Heart right ventricle (tissue), 16 donors: Measurements from ENCODE around the gene PLPP1. TPM values are rescaled to one million over a fixed set of nuclear protein-coding genes. Genes with fewer than 3 reads are reported as not detected.

Experiments
- ATAC-seq, 8 donors: fragments of 200-7000 bp; cut with Tn5 transposase; one replicate each; pipeline ENCODE4 v1.9.1; 2020; ENCODE audit warnings: mild to moderate bottlenecking in 8 of 8, moderate library complexity in 8 of 8, moderate number of reproducible peaks in 1 of 8
- DNase-seq, 2 donors: peaks; one replicate each; pipeline ENCODE4 v3.0.0-alpha.2; 2020
- H3K27ac ChIP-seq, 10 donors: fragments of 200-600 bp; sonication (generic) in 2 of 10; one replicate each; pipeline versions ENCODE4 v1.5.0 to v1.8.0; 2020 to 2022; ENCODE audit warnings: mild to moderate bottlenecking in 3 of 10
- H3K27me3 ChIP-seq, 7 donors: fragments of 200-600 bp; one replicate each; pipeline ENCODE4 v1.8.0; 2021 to 2022; ENCODE audit warnings: mild to moderate bottlenecking in 2 of 7
- H3K36me3 ChIP-seq, 9 donors: fragments of 200-600 bp; sonication (generic) in 1 of 9; one replicate each; pipeline versions ENCODE4 v1.5.0 to v1.8.0; 2020 to 2022; ENCODE audit warnings: mild to moderate bottlenecking in 2 of 9
- H3K4me1 ChIP-seq, 9 donors: fragments of 200-600 bp; sonication (generic) in 1 of 9; one replicate each; pipeline versions ENCODE4 v1.5.0 to v1.8.0; 2020 to 2022; ENCODE audit warnings: mild to moderate bottlenecking in 4 of 9
- H3K4me3 ChIP-seq, 10 donors: fragments of 200-600 bp; sonication (generic) in 2 of 10; one replicate each; pipeline versions ENCODE4 v1.5.0 to v1.8.0; 2020 to 2022; ENCODE audit warnings: mild to moderate bottlenecking in 7 of 10, moderate library complexity in 2 of 10
- H3K9me3 ChIP-seq, 11 donors: fragments of 200-600 bp in 10 of 11; sonication (generic) in 2 of 11; one replicate each; pipeline versions ENCODE4 v1.5.0 to v1.8.0; 2013 to 2022; ENCODE audit warnings: mild to moderate bottlenecking in 2 of 11, control low read depth in 1 of 11, moderate library complexity in 1 of 11
- CTCF ChIP-seq, 9 donors: fragments of 200-600 bp; sonication (generic) in 2 of 9; IDR thresholded peaks; one replicate each; pipeline versions ENCODE4 v1.5.0 to v1.8.0; 2021 to 2022; ENCODE audit warnings: antibody characterized with exemption in 9 of 9, mild to moderate bottlenecking in 5 of 9, moderate library complexity in 1 of 9
- WGBS, 2 donors: extraction: QIAGEN DNeasy Blood & Tissue Kit; methylation state at CpG; one replicate each; pipeline ENCODE4 v1.1.7; 2013; ENCODE audit warnings: inconsistent platforms in 1 of 2; 5-methylcytosine and 5-hydroxymethylcytosine counted together
- intact Hi-C, 10 donors: fragments of 100-400 bp; cut with DNase I; formaldehyde crosslinking; loops; one replicate each; pipeline versions ENCODE4 v1.11.1 to v1.14.2; 2022
- polyA plus RNA-seq, 2 donors: library from polyadenylated mRNA; stranded (reverse); fragments of 200-250 nt; gene quantifications; one replicate each; pipeline ENCODE4 v1.2.3, GENCODE V29; 2013
- total RNA-seq, 10 donors: library from RNA; stranded (reverse); fragmentation: NEBNext Ultra II Directional in 3 of 10; extraction: Animal tissue kit (Norgen Biotek cat#: 25700) in 3 of 10; gene quantifications; one replicate each; pipeline versions ENCODE4 v1.2.1 to v1.2.4, GENCODE V29; 2021 to 2023
- donor health status: Arrhythmogenic right ventricular cardiomyopathy.
- donor health status: ischemic (EF 13 %, LVEDD 7.1; RV severe dilation, severe dysfunction).
- donor health status: healthy with polysubstance abuse.
- donor health status: DM: no; HTN: yes; CAD: no.
- donor health status: DM: no; HTN: no; CAD: no.
- donor health status: ischemic (EF 25% LVEDD 6.9; RV normal size, moderate dysfunction).
- donor health status: ischemic (EF 25% LVEDD 5.7; RV mildly dilated, moderate dysfunction).
- donor health status: healthy.
- donor health status: DM: yes; HTN: yes; CAD: no.
- donor health status: Ischemic cardiomyopathy.
- donor health status: ischemic (EF 35%, LVEDD 5.7; RV mildly dilated, moderate dysfunction).
- donor health status: nonischemic (EF 11% LVEDD 7.7; RV severe dilation, severe dysfunction).
- donor health status: DM: yes; HTN: yes; CAD: no.
- donor health status: PGD.
- donor health status: ischemic (EF 29% LVEDD 5.4; RV normal size, mild dysfunction).
- donor health status: nonischemic (EF 23%, LVEDD 6.1; RV moderate dilation, normal function).

The PLPP1 gene
- total and polyA plus RNA-seq, 12 donors = 58.7 to 111 (median 77.4) TPM

DNA sequence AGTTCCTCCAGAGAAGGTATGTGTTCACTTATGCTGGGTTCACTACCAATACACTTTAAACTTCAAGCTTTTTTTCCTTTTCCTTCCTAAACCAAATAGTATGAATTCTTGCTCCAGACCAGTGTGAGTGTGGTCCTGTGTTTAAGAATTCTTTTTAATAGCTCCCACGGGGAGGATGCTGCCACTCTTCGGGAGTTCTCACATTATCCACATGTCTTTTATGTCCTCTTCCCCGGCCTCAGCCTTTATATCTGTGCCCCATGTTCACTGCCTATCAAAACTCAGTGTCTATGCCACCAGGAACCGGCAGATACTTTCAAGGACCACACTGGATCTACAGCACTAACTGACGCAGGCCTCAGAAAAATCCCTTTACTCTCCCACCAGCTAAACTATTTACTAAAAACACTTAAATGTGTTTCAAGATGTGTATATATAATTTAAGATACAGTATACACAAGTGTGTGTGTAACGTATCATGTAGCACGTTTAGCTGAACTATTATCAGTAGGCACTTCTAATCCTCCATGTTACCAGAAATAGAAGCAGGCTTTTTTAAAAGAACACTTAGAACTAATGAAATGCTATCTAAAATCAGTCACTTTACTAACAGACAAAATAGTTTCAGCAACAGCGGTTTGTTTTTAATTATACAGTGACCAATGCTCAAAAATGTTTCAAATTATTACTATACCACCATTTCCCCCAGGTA, 88.0 kb downstream of the PLPP1 start:
- intact Hi-C loops = no loop called here
- H3K4me1 ChIP-seq = peaks cover 3 to 73% (median 38%) of the 10 kb centered on the region in 9 donors
- H3K36me3 ChIP-seq = peaks cover 0 to 14% (median 0%) of the 10 kb centered on the region in 9 donors
- 32 to 49% methylated on average over 8 of the region's 8 CpGs for WGBS, 2 donors
- H3K27ac ChIP-seq = peak overlapping the region; percentile 3 to 75 (median 58)
- H3K9me3 ChIP-seq = no peaks in the 10 kb centered on the region
- H3K4me3 ChIP-seq = no peak overlapping the region
- ATAC-seq = peak in 6 of 8 donors; percentile 29 to 73 (median 47)
- DNase-seq = no peak
- TF ChIP-seq CTCF (IDR thresholded peaks at IDR 0.05) = no peak
- no peaks in the 10 kb centered on the region for H3K27me3 ChIP-seq

GRCh38 chr5:55445791-55446190, 89.0 kb downstream of the PLPP1 start:
- no peak for DNase-seq
- H3K27me3 ChIP-seq = no peaks in the 10 kb centered on the region
- TF ChIP-seq CTCF (IDR thresholded peaks at IDR 0.05) = no peak
- no peaks in the 10 kb centered on the region for H3K9me3 ChIP-seq
- intact Hi-C loops = no loop called here
- no peak overlapping the region for H3K4me3 ChIP-seq
- peak overlapping the region in 2 of 10 donors; percentile 71 to 75 for H3K27ac ChIP-seq
- no peak for ATAC-seq
- H3K4me1 ChIP-seq = peaks cover 5 to 83% (median 46%) of the 10 kb centered on the region in 9 donors
- WGBS, 2 donors = 87 to 94% methylated on average over 3 of the region's 3 CpGs
- peaks cover 0 to 21% (median 4%) of the 10 kb centered on the region in 9 donors for H3K36me3 ChIP-seq

DNA sequence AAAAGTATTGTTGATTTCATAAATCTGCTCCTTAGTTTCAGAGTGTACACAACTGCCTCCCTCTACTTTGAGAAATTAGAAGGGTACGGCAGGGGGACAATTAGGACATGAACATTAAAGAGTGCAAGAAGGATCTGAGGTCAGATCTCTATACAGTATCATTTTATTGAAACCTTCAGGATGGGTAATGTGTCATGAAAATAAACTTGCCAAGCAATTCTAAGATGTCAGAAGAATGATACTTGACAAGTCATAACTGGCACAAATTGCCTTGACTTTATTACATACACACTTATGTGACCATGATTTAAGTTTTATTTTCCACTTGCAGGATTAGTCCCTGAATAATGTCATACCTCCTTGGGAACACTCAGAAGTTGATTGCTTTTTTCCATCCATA, 92.8 kb downstream of the PLPP1 start:
- intact Hi-C loops = no loop called here
- H3K9me3 ChIP-seq = no peaks in the 10 kb centered on the region
- TF ChIP-seq CTCF (IDR thresholded peaks at IDR 0.05) = no peak
- ATAC-seq = no peak
- H3K4me1 ChIP-seq = peaks cover 21 to 88% (median 54%) of the 10 kb centered on the region in 9 donors
- no peak for DNase-seq
- no peak overlapping the region for H3K4me3 ChIP-seq
- WGBS, 2 donors = 96 to 100% methylated on average over 1 of the region's 1 CpG
- H3K27ac ChIP-seq = peak overlapping the region in 9 of 10 donors; percentile 37 to 90 (median 80)
- H3K36me3 ChIP-seq = peaks cover 0 to 29% (median 4%) of the 10 kb centered on the region in 9 donors
- H3K27me3 ChIP-seq = no peaks in the 10 kb centered on the region

DNA sequence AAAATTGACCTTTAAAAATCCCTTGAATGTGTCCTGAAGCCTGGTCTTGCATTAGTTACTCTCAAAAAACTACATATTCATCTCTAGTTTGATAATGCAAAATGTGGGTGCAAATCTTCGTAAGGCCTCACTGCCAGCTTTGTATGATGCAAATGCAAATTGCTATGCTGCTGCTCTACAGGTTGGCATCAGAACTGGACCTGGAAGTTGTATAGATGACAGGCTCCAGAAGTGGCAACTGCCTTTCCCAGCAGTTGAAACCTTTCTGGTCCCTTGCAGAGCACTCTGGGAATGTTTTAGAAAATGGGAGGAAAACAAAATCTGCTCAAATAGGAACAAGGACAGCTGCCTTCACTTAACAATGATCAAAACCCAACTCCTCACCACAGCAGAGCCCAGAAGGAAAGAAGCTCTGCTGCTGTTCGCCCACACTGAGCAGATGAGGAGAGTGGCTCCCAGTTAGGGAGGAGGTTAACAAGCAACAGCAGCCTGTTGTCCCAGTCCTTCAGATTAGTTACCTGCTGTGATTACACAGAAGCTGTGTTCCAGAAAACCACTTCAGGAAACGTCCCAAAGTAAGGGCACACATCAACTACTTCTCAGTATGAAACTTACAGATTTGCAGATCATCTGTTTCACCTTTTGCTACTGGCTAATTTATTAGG, 93.5 kb downstream of the PLPP1 start:
- peaks cover 21 to 86% (median 54%) of the 10 kb centered on the region in 9 donors for H3K4me1 ChIP-seq

More for the DNA sequence above, 93.5 kb downstream of the PLPP1 start:
- ATAC-seq (peak in 3 of 8 donors; percentile 43 to 50 (median 47)), DNase-seq (no peak)
- no peak for TF ChIP-seq CTCF (IDR thresholded peaks at IDR 0.05)
- H3K36me3 ChIP-seq = peaks cover 0 to 36% (median 4%) of the 10 kb centered on the region in 9 donors
- H3K27me3 ChIP-seq = no peaks in the 10 kb centered on the region
- intact Hi-C loops = no loop called here
- H3K4me3 ChIP-seq = no peak overlapping the region
- peak overlapping the region in 9 of 10 donors; percentile 37 to 90 (median 80) for H3K27ac ChIP-seq
- 57 to 66% methylated on average over 3 of the region's 3 CpGs for WGBS, 2 donors
- peaks cover 0 to 4% (median 0%) of the 10 kb centered on the region in 11 donors for H3K9me3 ChIP-seq
